AG04450 (cell line): ENCODE data around the gene TCF7L1. TPM values are rescaled to one million over a fixed set of nuclear protein-coding genes. Genes with fewer than 3 reads are reported as not detected.
"Not testable (repeated sequence)": the region's sequence is repeated elsewhere in the genome, so short reads cannot be mapped to it uniquely, and the experiment has no call there.

ENCODE experiments used
- CTCF ChIA-PET: fragments of 300-600, 350-600 bp; formaldehyde crosslinking; extraction: SDS; loops from one replicate; lab custom pipeline; 2022; ENCODE audit warnings: antibody characterized with exemption, inconsistent platforms; lab: Charles Lee
- POLR2A ChIA-PET: fragments of 350-600 bp; formaldehyde crosslinking; extraction: SDS; loops from one replicate; lab custom pipeline; 2021; ENCODE audit warnings: antibody characterized with exemption, inconsistent platforms; lab: Yijun Ruan, JAX
- DNase-seq: peaks from one replicate; pipeline ENCODE4 v3.0.0-alpha.2; 2011; ENCODE audit warnings: low read depth, low spot score
- H3K27ac ChIP-seq: one replicate; pipeline ENCODE4 v1.5.1; 2012; ENCODE audit warnings: low read depth, low read length, control low read depth
- H3K27me3 ChIP-seq: one replicate; pipeline ENCODE4 v1.6.0; 2012; ENCODE audit warnings: low read length; ENCODE audit not compliant: control insufficient read depth, insufficient read depth
- H3K4me3 ChIP-seq: 2 replicates; pipeline ENCODE4 v1.5.1; 2011; ENCODE audit warnings: mild to moderate bottlenecking, low read depth, low read length, control low read depth
- H3K9me3 ChIP-seq: 2 replicates; pipeline ENCODE4 v1.5.1; 2012; ENCODE audit warnings: low read length; ENCODE audit not compliant: control insufficient read depth, insufficient read depth
- CTCF ChIP-seq: IDR thresholded peaks from 2 replicates; pipeline ENCODE4 v1.5.1; 2011; ENCODE audit warnings: low read depth, low read length, control low read depth, inconsistent platforms
- polyA plus RNA-seq: library from polyadenylated mRNA; depleted of rRNA; stranded (reverse); fragments of >200 nt; gene quantifications from 2 replicates; pipeline ENCODE4 v1.2.3, GENCODE V29; 2011

Gene TCF7L1
- polyA plus RNA-seq, 1 experiment, result 2.7 TPM

GRCh38 chr2:85327822-85328617 is 194.8 kb downstream of the TCF7L1 start, which contains the start of gene TGOLN2:
Gene TGOLN2, minus strand, starts transcription at chr2:85327989. Its CDS starts 27 bp downstream, at chr2:85327962.
- H3K4me3 ChIP-seq, result peak within 1 kb of the TSS; percentile 82
- ChIA-PET POLR2A (interaction anchor here (0.8 to 3.5 kb wide), 9 partner anchors 16 to 284 kb away, joined by 3 to 18 read pairs (median 6); partner anchors contain the start of genes C2orf68, ELMOD3, MAT2A and RETSAT), CTCF (interaction anchor here (0.7 to 1.0 kb wide), 2 partner anchors 10 to 223 kb away, joined by 3 read pairs; no protein-coding TSS in a partner anchor)
- no peaks in the 10 kb centered on the region for H3K9me3 ChIP-seq
- H3K27ac ChIP-seq, result peak within 1 kb of the TSS; percentile 80
- TF ChIP-seq CTCF, result no peak; the same call in 1 of the 2 replicates
- DNase-seq, result peak; percentile 66
- H3K27me3 ChIP-seq, result no peaks in the 10 kb centered on the region

- Histone ChIP-seq H3K27ac (no peak overlapping the region), H3K9me3 (no peaks in the 10 kb centered on the region; the same call in 1 of the 2 replicates), H3K27me3 (no peaks in the 10 kb centered on the region), H3K4me3 (no peak overlapping the region)
- TF ChIP-seq CTCF, result no peak
- DNase-seq, result no peak
- CTCF ChIA-PET, result no interaction called here
- POLR2A ChIA-PET, result interaction anchor here (1.6 to 3.5 kb wide), 2 partner anchors 35 to 210 kb away, joined by 3 to 18 read pairs; partner anchors contain the start of gene MAT2A
These were observed 196.0 kb downstream of the TCF7L1 start for GRCh38 chr2:85329181-85329651.

GRCh38 chr2:85329701-85330100 is 196.5 kb downstream of the TCF7L1 start:
- CTCF ChIA-PET, DNase-seq: not testable (repeated sequence)
- POLR2A ChIA-PET, result interaction anchor here (0.7 to 3.5 kb wide), 2 partner anchors 10 to 209 kb away, joined by 4 to 18 read pairs; partner anchors contain the start of gene MAT2A

GRCh38 chr2:85330839-85331636 is 197.8 kb downstream of the TCF7L1 start:
- H3K4me3 ChIP-seq, result no peak overlapping the region
- DNase-seq, result no peak
- H3K27ac ChIP-seq, result no peak overlapping the region
- no peaks in the 10 kb centered on the region for H3K27me3 ChIP-seq
- H3K9me3 ChIP-seq, result no peaks in the 10 kb centered on the region; the same call in 1 of the 2 replicates
- ChIA-PET POLR2A (no interaction called here), CTCF (no interaction called here)
- no peak for TF ChIP-seq CTCF

More at GRCh38 chr2:85329701-85330100, 196.5 kb downstream of the TCF7L1 start:
- not testable (repeated sequence) for H3K27me3 ChIP-seq, H3K27ac ChIP-seq, H3K9me3 ChIP-seq, H3K4me3 ChIP-seq

GRCh38 chr2:85333877-85334276 is 200.7 kb downstream of the TCF7L1 start:
- H3K27me3 ChIP-seq, H3K4me3 ChIP-seq, H3K27ac ChIP-seq, H3K9me3 ChIP-seq, CTCF ChIA-PET, DNase-seq: not testable (repeated sequence)
- POLR2A ChIA-PET, result interaction anchor here (0.6 kb wide), 1 partner anchor 15 kb away, joined by 8 read pairs; no protein-coding TSS in a partner anchor
